HepG2 (cell line): ENCODE data around the gene ALG8.

Experiments used
- ARNT ChIP-seq: fragments of 450-650 bp; IDR thresholded peaks from 2 replicates; pipeline ENCODE4 v1.6.1; 2017
- ZNF569 ChIP-seq: sonication (generic); formaldehyde crosslinking; IDR thresholded peaks from 2 replicates; pipeline ENCODE4 v1.5.0; 2020; ENCODE audit warnings: mild to moderate bottlenecking, missing genetic modification reagents, moderate library complexity, borderline replicate concordance
- TF ChIP-seq, protein P1 (sequence below): fragments of 450-650 bp; IDR thresholded peaks from 2 replicates; pipeline ENCODE4 v1.6.1; 2016

GRCh38 chr11:78139422-78140391, at the start of gene ALG8:
- no peak for TF ChIP-seq ARNT
- TF ChIP-seq, protein P1, sequence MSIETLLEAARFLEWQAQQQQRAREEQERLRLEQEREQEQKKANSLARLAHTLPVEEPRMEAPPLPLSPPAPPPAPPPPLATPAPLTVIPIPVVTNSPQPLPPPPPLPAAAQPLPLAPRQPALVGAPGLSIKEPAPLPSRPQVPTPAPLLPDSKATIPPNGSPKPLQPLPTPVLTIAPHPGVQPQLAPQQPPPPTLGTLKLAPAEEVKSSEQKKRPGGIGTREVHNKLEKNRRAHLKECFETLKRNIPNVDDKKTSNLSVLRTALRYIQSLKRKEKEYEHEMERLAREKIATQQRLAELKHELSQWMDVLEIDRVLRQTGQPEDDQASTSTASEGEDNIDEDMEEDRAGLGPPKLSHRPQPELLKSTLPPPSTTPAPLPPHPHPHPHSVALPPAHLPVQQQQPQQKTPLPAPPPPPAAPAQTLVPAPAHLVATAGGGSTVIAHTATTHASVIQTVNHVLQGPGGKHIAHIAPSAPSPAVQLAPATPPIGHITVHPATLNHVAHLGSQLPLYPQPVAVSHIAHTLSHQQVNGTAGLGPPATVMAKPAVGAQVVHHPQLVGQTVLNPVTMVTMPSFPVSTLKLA = peak; percentile 85
- no peak; the same call in 1 of the 2 replicates for TF ChIP-seq ZNF569 (CRISPR knock-in tag)
